ENCODE data around the gene ADISSP.

ADISSP gene

DNA sequence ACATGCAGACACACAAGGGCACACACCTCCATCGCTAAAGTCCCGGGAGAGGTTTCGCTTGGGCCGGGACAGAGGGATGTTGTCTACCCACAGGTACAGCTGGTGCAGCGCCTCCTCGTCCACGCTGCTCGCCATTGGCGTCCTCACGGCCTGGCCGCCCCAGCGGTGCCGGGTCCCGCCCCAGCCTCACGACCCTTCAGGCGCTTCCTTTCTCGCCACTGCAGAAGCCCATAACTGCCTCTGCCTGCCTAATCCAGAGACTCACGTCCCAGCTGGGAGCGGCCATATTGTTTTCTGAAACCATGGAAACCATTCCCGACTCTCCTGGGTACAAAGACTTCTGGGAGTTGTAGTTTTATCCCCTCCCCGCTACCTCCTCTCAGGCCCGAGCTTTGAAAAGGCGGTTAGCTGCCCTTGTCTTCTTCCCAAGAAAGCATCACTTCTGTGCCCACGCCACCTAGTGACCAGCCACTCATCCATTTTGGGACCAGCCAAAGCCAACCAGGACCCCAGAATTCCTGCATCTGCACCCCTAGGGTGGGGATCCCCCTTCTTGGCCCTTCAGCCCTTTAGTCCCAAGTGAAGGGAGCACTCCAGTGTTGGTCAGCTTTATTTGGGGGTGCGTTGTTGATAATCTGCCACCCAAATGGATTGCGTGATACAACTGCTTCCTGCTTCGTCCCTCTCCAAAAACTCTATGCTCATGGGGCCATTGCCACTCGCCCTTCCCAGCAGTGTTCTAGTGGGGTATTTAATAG, 13.8 kb upstream of the ADISSP start, which contains the start of gene SPEF1:
Gene SPEF1, minus strand, starts transcription at position 296 of the 758 bp plus-strand sequence. Its CDS starts 161 bp downstream, at position 135.
- peak; percentile 96 for DNase-seq (ENCODE audit: low spot score)

GRCh38 chr20:3778976-3779375, 11.4 kb upstream of the ADISSP start:
- DNase-seq (ENCODE audit: low spot score), result no peak

- peak; percentile 68 for DNase-seq (ENCODE audit: low spot score)
These were observed 10.4 kb upstream of the ADISSP start for GRCh38 chr20:3777716-3778629.

- DNase-seq (ENCODE audit: low spot score), result no peak
These were observed 9.8 kb upstream of the ADISSP start for GRCh38 chr20:3777381-3777715.

GRCh38 chr20:3775457-3776108, 8.0 kb upstream of the ADISSP start:
- DNase-seq (ENCODE audit: low spot score), result no peak

- no peak for DNase-seq (ENCODE audit: low spot score)
These were observed 4.1 kb upstream of the ADISSP start for GRCh38 chr20:3771552-3772058.

GRCh38 chr20:3768342-3769130, 983 bp upstream of the ADISSP start:
- peak; percentile 89 for DNase-seq (ENCODE audit: low spot score)

- no peak for DNase-seq (ENCODE audit: low spot score)
These were observed 485 bp downstream of the ADISSP start for GRCh38 chr20:3767110-3767426.

- DNase-seq (ENCODE audit: low spot score), result no peak
These were observed 987 bp downstream of the ADISSP start for GRCh38 chr20:3766422-3767109.

- no peak for DNase-seq (ENCODE audit: low spot score)
These were observed 2.2 kb downstream of the ADISSP start for GRCh38 chr20:3765171-3765882.

DNA sequence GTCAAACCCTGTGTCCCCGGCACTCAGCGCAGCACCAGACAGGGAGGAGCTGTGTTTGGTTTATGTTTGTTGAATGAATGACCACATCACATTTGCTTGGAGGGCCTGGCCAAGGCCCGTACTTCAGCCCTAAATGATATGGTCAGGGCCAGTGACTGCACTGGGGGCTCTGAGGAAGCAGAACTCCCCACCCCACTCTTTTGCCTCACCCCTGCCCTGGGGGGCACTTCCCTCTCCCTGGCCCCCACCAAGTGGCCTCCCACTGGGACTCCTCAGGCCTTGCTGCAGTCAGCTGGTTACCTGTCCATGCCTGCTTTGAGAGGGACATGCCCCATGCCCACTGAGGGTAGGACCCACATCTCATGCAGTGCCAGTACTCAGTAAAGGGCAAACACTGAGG, 2.9 kb downstream of the ADISSP start:
- DNase-seq (ENCODE audit: low spot score), result no peak

DNA sequence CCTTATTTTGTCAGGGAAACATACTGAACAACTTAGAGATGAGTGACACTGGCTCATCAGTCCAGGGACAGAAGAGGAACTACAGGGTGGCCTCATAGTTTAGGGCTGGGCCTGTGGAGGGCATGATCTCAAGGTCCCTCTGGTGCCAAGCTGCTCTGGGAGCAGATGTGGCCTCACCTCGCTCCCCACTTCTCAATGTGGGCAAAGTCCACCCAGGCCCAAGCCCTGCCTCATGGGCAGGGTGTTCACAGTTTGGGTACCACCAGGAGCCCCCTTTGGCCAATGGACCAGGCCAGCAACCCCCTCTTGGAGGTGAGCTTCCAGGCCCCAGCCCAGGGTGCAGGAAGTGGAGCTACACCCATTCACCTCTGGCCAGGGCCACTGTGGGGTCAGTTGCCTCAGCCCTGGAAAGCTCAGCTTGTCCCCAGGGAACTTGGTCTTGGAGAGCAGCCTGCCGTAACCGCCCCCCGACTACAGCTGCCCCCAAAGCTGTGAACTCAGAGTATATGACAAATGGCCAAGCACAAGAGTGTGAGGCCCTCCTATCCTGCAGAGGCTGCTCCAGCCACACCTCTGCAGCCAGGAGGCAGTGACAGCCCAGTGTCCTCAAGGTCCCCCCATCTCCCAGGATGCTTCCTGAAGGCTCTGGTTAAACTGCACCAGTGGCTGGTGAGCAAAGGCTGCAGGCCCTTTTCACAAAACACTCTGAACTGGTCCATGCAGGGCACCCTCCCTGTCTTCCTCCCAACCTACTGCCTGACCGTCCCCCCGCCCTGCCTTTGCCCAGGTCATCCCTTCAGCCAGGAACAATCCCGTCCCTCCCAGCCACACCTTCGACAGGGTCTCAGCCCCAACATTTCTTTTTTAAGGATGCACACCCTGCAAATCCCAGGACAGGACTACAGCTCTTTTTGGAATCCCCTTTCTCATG, 3.6 kb downstream of the ADISSP start:
- DNase-seq (ENCODE audit: low spot score), result no peak

- no peak for DNase-seq (ENCODE audit: low spot score)
These were observed 6.8 kb downstream of the ADISSP start for GRCh38 chr20:3760655-3761348.

DNA sequence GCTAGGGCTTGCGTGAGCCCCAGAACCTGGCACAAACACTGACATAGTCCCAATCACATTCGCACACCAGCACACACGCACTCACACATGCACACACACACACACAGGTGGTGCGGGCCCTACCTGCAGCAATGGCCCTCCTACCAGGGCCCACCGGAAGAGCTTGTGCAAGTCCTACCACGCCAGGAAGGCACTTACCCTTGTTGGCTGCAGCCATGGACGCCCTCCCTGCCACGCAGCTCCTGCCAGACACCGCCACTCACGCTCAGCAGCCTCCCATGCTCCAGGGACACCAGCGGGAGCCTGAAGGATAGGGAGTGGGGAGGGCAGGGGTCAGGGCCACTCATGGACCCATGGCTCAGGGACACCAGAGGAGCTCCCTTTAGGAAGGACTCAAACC, 7.7 kb downstream of the ADISSP start:
- DNase-seq (ENCODE audit: low spot score), result no peak

DNA sequence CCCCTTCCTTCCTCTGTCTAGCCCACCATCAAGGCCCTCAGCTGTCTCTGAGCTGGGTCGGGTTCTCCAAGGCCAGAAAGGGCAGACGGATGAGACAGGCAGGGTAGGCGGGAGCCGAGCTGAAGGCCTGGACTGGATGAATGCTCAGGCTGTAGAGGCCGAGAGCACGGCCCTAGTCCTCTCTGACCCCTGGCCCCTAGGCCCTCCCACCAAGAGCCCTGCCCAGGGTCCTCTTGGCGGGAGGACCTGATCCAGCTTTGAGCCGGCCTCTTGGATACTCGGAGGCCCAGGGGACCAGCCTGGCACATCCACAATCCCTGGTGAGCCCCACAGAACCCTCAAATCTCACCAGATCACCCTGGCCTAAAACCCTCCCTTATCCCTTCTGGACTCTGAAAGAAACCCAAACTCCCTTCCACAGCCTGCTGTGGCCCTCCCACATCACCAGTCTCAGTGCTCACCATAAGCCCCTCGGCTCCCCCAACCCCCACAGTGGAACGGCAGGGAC, 8.2 kb downstream of the ADISSP start:
- no peak for DNase-seq (ENCODE audit: low spot score)

DNA sequence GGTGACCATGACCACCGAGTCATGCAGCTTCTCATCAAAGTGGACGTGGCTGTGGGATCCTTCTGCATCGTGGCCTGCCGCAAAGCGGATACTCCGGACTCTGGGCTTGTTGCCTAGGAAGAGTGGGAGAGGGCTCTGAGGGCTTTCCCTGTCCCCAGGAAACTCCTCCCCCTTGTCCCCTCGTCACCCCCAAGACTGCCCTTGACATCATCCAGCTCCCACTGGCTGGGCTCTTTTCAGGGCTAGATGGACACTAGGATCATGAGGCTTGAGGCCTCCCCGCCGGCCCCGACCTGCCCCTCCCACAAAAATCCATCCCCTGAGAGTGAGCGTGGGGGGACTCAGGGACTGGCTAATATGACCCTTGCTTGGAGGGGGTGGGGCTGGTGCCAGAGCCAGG, 9.0 kb downstream of the ADISSP start:
- no peak for DNase-seq (ENCODE audit: low spot score)

DNA sequence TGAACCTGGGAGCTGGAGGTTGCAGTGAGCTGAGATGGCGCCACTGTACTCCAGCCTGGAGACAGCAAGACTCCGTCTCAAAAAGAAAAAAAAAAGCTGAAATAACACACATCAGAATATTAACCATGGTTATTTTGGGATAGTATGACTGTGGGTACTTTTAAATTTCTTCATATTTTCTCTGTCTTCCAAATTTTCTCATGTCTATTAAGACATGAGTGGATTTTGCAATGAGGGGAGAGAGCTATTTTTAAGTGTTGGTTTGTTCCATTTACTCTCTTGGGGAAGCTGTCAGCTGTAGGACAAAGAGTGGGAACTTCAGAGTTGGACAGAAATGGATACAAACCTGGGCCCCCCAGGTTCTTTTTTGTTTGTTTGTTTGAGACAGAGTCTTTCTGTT, 10.3 kb downstream of the ADISSP start:
- no peak for DNase-seq (ENCODE audit: low spot score)

GRCh38 chr20:3755814-3756480, 11.6 kb downstream of the ADISSP start:
- no peak for DNase-seq (ENCODE audit: low spot score)
